Occipital lobe (tissue), 2 donors: ENCODE data around the gene LENEP. TPM values are rescaled to one million over a fixed set of nuclear protein-coding genes. Genes with fewer than 3 reads are reported as not detected.

Experiments
- small RNA-seq: library from RNA; depleted of rRNA; stranded (forward); fragments of <200 nt; gene quantifications from one replicate; pipeline ENCODE3, GENCODE V24; 2014
- total RNA-seq: library from RNA; depleted of rRNA; stranded (reverse); fragments of >200 nt; gene quantifications from one replicate; pipeline ENCODE4 v1.2.3, GENCODE V29; 2014

Gene LENEP
- total RNA-seq, 1 donor from 2014 or later: 2.7 TPM

Small RNAs within 50 kb of the gene (small RNA-seq; reads per million reads assigned to genes)
- not detected for gene MIR4258
- not detected for gene RF00017

Other genes with a start within 250 kb of the LENEP start
- gene KCNN3, start 123.3 kb upstream of the LENEP start, total RNA-seq: 3.6 TPM
- 12.0 TPM for gene PMVK, start 56.9 kb upstream of the LENEP start, total RNA-seq
- 25.0 TPM for gene PBXIP1, start 37.5 kb upstream of the LENEP start, total RNA-seq
- 11.2 TPM for gene PYGO2, start 31.8 kb upstream of the LENEP start, total RNA-seq
- gene SHC1, start 22.8 kb upstream of the LENEP start, total RNA-seq: 10.0 TPM
- 12.2 TPM for gene CKS1B, start 18.9 kb upstream of the LENEP start, total RNA-seq
- gene FLAD1, start 10.2 kb upstream of the LENEP start, total RNA-seq: 17.2 TPM
- gene ZBTB7B, start 9.2 kb downstream of the LENEP start, total RNA-seq: 1.7 TPM
- 0.16 TPM for gene DCST2, start 40.2 kb downstream of the LENEP start, total RNA-seq
- not detected for gene DCST1, start 40.2 kb downstream of the LENEP start, total RNA-seq
- 13.3 TPM for gene ADAM15, start 57.7 kb downstream of the LENEP start, total RNA-seq
- gene EFNA4, start 70.2 kb downstream of the LENEP start, total RNA-seq: 0.62 TPM
- 7.6 TPM for gene EFNA3, start 85.3 kb downstream of the LENEP start, total RNA-seq
- 2.7 TPM for gene EFNA1, start 134.3 kb downstream of the LENEP start, total RNA-seq
- 6.2 TPM for gene SLC50A1, start 142.3 kb downstream of the LENEP start, total RNA-seq
- 12.0 TPM for gene DPM3, start 146.9 kb downstream of the LENEP start, total RNA-seq
- gene KRTCAP2, start 179.7 kb downstream of the LENEP start, total RNA-seq: 59.0 TPM
- 21.1 TPM for gene TRIM46, start 180.3 kb downstream of the LENEP start, total RNA-seq
- 8.3 TPM for gene THBS3, start 214.3 kb downstream of the LENEP start, total RNA-seq
- gene MTX1, start 215.1 kb downstream of the LENEP start, total RNA-seq: 15.3 TPM